Naive thymus-derived CD4-positive, alpha-beta T cell (primary cell): ENCODE measurements around the gene NUCB2. TPM values are rescaled to one million over a fixed set of nuclear protein-coding genes. Genes with fewer than 3 reads are reported as not detected.

ENCODE experiments used
- ATAC-seq: fragments of 150-1000 bp; cut with Tn5 transposase; 2 replicates; pipeline ENCODE4 v1.10.0; 2021; ENCODE audit warnings: mild to moderate bottlenecking, moderate library complexity
- CTCF ChIA-PET: fragments of 350-600 bp; sonication (Branson Sonifier 250); formaldehyde crosslinking; loops from one replicate; lab custom pipeline; 2021; ENCODE audit warnings: antibody characterized with exemption; lab: Charles Lee
- POLR2A ChIA-PET: fragments of 350-600 bp; sonication (Branson Sonifier 250); formaldehyde crosslinking; loops from one replicate; lab custom pipeline; 2021; ENCODE audit warnings: antibody characterized with exemption, inconsistent platforms; lab: Charles Lee
- DNase-seq, 9 donors: peaks; one replicate each; pipeline versions ENCODE4 v3.0.0 to v3.0.0-alpha.2; 2020 to 2022; ENCODE audit warnings: mixed read lengths in 1 of 9
- H3K27ac ChIP-seq: one replicate; pipeline ENCODE4 v1.7.0; 2013; ENCODE audit warnings: mild to moderate bottlenecking, low read depth, low read length, moderate library complexity
- H3K27me3 ChIP-seq, 2 donors: one replicate each; pipeline ENCODE4 v1.7.0; 2013; ENCODE audit warnings: low read length in 2 of 2, mild to moderate bottlenecking in 2 of 2, moderate library complexity in 2 of 2; ENCODE audit not compliant: control insufficient read depth in 2 of 2, insufficient read depth in 2 of 2
- H3K36me3 ChIP-seq, 3 experiments: 1 replicate in 2 of 3; 2 replicates in 1 of 3; pipeline ENCODE4 v1.7.0; 2013; ENCODE audit warnings: low read length in 3 of 3, mild to moderate bottlenecking in 3 of 3, moderate library complexity in 1 of 3; ENCODE audit not compliant: insufficient read depth in 3 of 3, control insufficient read depth in 2 of 3
- H3K4me1 ChIP-seq, 2 donors: one replicate each; pipeline ENCODE4 v1.7.0; 2013; ENCODE audit warnings: low read length in 2 of 2, mild to moderate bottlenecking in 2 of 2, moderate library complexity in 1 of 2; ENCODE audit not compliant: control insufficient read depth in 2 of 2, insufficient read depth in 2 of 2
- H3K4me3 ChIP-seq: 2 replicates; pipeline ENCODE4 v1.7.0; 2013; ENCODE audit warnings: mild to moderate bottlenecking, low read length
- H3K9me3 ChIP-seq, 3 experiments: 1 replicate in 2 of 3; 2 replicates in 1 of 3; pipeline ENCODE4 v1.7.0; 2013; ENCODE audit warnings: low read length in 3 of 3; ENCODE audit not compliant: control insufficient read depth in 2 of 3
- H3K27ac Mint-ChIP-seq, 9 donors: one replicate each; pipeline ENCODE4 v1.8.0; 2020 to 2022; ENCODE audit warnings: mixed read lengths in 9 of 9, mild to moderate bottlenecking in 8 of 9, moderate library complexity in 5 of 9, inconsistent platforms in 2 of 9
- H3K27me3 Mint-ChIP-seq, 5 donors: one replicate each; pipeline ENCODE4 v1.8.0; 2021 to 2022; ENCODE audit warnings: mixed read lengths in 5 of 5, mild to moderate bottlenecking in 1 of 5
- H3K36me3 Mint-ChIP-seq, 5 donors: one replicate each; pipeline ENCODE4 v1.8.0; 2020 to 2022; ENCODE audit warnings: mixed read lengths in 5 of 5, mild to moderate bottlenecking in 3 of 5, inconsistent platforms in 1 of 5
- H3K4me1 Mint-ChIP-seq, 7 donors: one replicate each; pipeline ENCODE4 v1.8.0; 2020 to 2022; ENCODE audit warnings: mixed read lengths in 7 of 7, mild to moderate bottlenecking in 3 of 7, inconsistent platforms in 1 of 7
- H3K4me3 Mint-ChIP-seq, 10 donors: one replicate each; pipeline ENCODE4 v1.8.0; 2020 to 2022; ENCODE audit warnings: mild to moderate bottlenecking in 10 of 10, mixed read lengths in 10 of 10, moderate library complexity in 6 of 10, inconsistent platforms in 2 of 10
- H3K9me3 Mint-ChIP-seq, 11 donors: one replicate each; pipeline ENCODE4 v1.8.0; 2020 to 2022; ENCODE audit warnings: mixed read lengths in 11 of 11, mild to moderate bottlenecking in 4 of 11, inconsistent platforms in 1 of 11, moderate library complexity in 1 of 11
- intact Hi-C, 2 donors: fragments of 100-400 bp; cut with micrococcal nuclease; formaldehyde crosslinking; loops; one replicate each; pipeline ENCODE4 v1.15.1; 2023
- polyA plus RNA-seq, 2 donors: library from polyadenylated mRNA; unstranded; fragments of 300-500 nt; fragmentation: Illumina TruSeq; gene quantifications; one replicate each; pipeline ENCODE4 v1.2.3, GENCODE V29; 2021
- total RNA-seq, 6 experiments: library from RNA in 5 of 6; stranded (reverse) in 5 of 6; gene quantifications; 1 replicate in 5 of 6; 2 replicates in 1 of 6; pipeline ENCODE4 v1.2.3 and lab custom pipeline; 2021 to 2026

Gene NUCB2
- total and polyA plus RNA-seq, 7 experiments from 2014 or later, result 72.0 to 359 (median 166) TPM

DNA sequence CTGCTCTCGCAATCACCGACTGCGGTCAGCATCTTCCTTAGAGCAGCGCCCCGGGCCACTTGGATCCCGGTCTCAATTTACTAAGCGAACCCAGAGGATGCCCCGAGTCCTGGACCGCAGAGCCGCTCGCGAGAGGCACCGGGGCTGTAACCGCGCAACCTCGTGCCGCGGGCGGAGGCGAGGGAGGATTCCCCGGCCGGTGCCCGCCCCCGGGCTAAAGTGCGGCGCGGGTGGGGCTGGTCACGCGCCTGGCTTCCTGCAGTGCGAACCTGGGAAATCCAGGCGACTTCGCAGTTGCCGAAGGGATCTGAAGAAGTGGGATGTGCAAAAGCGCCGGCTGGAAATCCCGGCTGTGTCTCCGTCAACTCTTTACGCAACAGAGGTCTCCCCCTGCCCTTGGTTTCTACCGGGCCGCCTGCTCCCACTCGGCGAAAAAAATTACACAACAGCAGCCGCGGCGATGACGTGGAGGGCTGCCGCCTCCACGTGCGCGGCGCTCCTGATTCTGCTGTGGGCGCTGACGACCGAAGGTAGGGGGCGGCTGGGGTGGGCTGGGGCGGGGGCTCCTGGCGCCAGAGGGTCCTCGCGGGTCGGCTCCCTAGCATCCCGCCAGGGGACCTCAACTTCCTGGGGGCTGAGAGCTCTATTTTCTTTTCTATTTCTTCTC, 75.1 kb downstream of the NUCB2 start, which contains the start of gene NCR3LG1:
Gene NCR3LG1, plus strand, starts transcription at position 291 of the 667 bp plus-strand sequence. Its CDS starts 170 bp downstream, at position 461.
- Mint-ChIP-seq H3K27me3 (peaks cover 0 to 43% (median 0%) of the 10 kb centered on the region in 5 donors), H3K27ac (peak within 1 kb of the TSS; percentile 67 to 92 (median 78)), H3K9me3 (peaks cover 0 to 5% (median 1%) of the 10 kb centered on the region in 11 donors), H3K4me1 (peaks cover 27 to 31% (median 29%) of the 10 kb centered on the region in 7 donors), H3K4me3 (peak within 1 kb of the TSS; percentile 88 to 95 (median 90)), H3K36me3 (peaks cover 0 to 17% (median 0%) of the 10 kb centered on the region in 5 donors)
- Histone ChIP-seq H3K27ac (peak within 1 kb of the TSS; percentile 50), H3K27me3 (no peaks in the 10 kb centered on the region), H3K36me3 (no peaks in the 10 kb centered on the region), H3K4me3 (peak within 1 kb of the TSS; percentile 77), H3K4me1 (peaks cover 10% of the 10 kb centered on the region in 2 donors), H3K9me3 (no peaks in the 10 kb centered on the region)
- DNase-seq (peak; percentile 46 to 77 (median 61)), ATAC-seq (peak; percentile 81)
- intact Hi-C loops, result loop anchor here (1.0 to 10.0 kb wide), 8 partner anchors 17 to 617 kb away; partner anchors contain the start of genes RPS13 (in 2 of the 2), C11orf58 (in 1 of the 2) and NUCB2 (in 1 of the 2)
- POLR2A ChIA-PET, result interaction anchor here (2.9 kb wide), 1 partner anchor 74 kb away, joined by 17 read pairs; the partner anchor contains the start of gene NUCB2
- CTCF ChIA-PET, result interaction anchor here (0.6 kb wide), 1 partner anchor 577 kb away, joined by 3 read pairs; no protein-coding TSS in a partner anchor

DNA sequence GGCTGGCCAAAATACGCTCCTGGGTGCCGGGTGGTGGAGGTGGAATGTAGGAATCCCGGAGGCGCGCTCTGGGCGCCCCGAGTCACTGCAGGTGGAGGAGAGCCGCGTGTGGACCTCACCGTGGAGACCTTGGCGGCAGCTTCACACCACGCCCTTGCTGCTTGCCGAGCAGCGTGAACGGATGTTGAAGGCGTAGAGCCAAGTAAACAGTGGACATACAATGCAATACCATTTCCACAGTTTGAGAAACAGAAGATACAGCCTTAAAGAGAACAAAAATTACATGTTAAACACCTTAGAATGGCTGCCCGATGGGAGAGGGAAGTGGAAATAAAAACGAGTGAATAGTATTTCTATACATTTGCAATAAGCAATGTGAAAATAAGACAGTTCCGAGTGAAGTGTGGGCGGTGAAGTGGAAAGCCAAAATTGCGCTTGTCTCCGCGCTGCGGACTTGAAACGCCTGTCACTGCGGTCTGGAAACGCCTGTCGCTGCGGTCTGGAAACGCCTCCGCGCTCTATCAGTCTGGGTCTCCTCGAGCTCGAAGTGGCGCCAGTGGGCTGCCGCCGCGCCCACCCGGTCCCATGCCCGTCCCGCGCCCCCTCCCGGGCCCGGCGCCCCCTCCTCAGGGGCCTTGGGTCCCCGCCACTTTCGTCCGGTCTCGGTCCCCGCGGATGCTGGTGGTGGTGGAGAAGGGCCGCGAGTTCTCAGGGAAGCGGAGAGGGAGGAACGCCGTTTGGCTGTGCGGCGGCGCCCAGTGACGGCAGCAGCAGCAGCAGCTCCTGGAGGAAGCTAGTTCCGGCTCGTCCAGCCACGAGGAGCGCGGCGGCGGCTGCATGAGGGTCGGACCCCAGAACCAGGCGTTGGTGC, 76.6 kb downstream of the NUCB2 start:
- CTCF ChIA-PET, result interaction anchor here (1.0 to 2.0 kb wide), 3 partner anchors 31 to 123 kb away, joined by 4 to 6 read pairs (median 5); partner anchors contain the start of gene NUCB2
- peak overlapping the region; percentile 77 for H3K4me3 ChIP-seq
- POLR2A ChIA-PET, result interaction anchor here (0.6 to 2.9 kb wide), 7 partner anchors 8 to 1174 kb away, joined by 3 to 17 read pairs (median 4); partner anchors contain the start of genes NUCB2 and TSG101

DNA sequence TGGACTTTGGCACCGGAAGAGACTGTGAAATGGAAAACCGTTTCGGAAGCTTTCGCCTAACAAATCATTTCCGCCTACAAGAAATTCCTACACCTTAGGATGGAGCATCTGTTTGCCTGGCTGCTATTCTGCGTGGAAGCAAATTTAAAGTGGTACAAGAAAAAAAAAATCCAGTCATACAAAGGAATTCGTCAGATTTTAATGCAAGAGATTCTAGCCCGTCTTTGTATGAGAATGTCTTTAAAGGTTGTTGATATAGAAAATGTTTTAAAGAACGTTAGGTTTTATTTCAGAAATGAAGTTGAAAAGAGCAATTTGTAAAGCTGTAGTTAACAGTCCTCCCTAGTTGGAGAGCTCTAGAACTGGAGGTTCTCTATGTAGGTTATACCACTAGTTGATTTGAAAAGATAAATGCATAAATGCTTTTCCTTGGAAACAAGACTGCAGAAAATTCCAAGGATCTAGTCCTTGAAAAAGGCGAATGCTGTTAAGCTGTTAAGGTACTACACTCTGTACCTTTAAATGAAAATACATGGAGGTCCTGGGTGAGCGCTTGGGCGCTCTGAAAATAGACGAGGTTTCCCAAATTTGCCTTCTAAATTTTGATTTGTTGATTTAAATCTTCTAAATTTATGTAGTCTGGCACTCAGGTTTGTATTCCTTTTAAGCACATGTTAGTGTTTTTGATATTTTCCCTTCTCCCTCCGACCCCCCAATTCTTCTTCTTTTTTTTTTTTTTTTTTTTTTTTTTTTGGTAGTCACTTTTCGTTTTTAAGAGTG, 77.5 kb downstream of the NUCB2 start:
- DNase-seq (peak in 3 of 9 donors; percentile 3 to 14 (median 5)), ATAC-seq (no peak)
- peaks cover 27 to 31% (median 29%) of the 10 kb centered on the region in 7 donors for H3K4me1 Mint-ChIP-seq
- ChIA-PET CTCF (interaction anchor here (0.7 to 2.0 kb wide), 7 partner anchors 24 to 423 kb away, joined by 3 to 6 read pairs (median 4); partner anchors contain the start of gene NUCB2), POLR2A (interaction anchor here (0.6 to 2.9 kb wide), 9 partner anchors 9 to 1173 kb away, joined by 3 to 17 read pairs (median 4); partner anchors contain the start of genes NUCB2 and TSG101)
- H3K36me3 Mint-ChIP-seq, result peaks cover 0 to 13% (median 1%) of the 10 kb centered on the region in 5 donors
- H3K9me3 Mint-ChIP-seq, result peaks cover 0 to 5% (median 3%) of the 10 kb centered on the region in 11 donors
- H3K4me3 Mint-ChIP-seq, result peak overlapping the region; percentile 88 to 95 (median 90)
- H3K9me3 ChIP-seq, result no peaks in the 10 kb centered on the region
- no peaks in the 10 kb centered on the region for H3K36me3 ChIP-seq
- H3K27ac ChIP-seq, result no peak overlapping the region
- peak overlapping the region; percentile 29 to 85 (median 54) for H3K27ac Mint-ChIP-seq
- peak overlapping the region; percentile 77 for H3K4me3 ChIP-seq
- H3K4me1 ChIP-seq, result peaks cover 10% of the 10 kb centered on the region in 2 donors
- H3K27me3 Mint-ChIP-seq, result peaks cover 0 to 50% (median 0%) of the 10 kb centered on the region in 5 donors
- intact Hi-C loops, result loop anchor here (1.0 to 10.0 kb wide), 10 partner anchors 31 to 619 kb away; partner anchors contain the start of genes C11orf58 (in 1 of the 2), NUCB2 (in 1 of the 2) and RPS13 (in 1 of the 2)
- H3K27me3 ChIP-seq, result no peaks in the 10 kb centered on the region

More for the DNA sequence above, 76.6 kb downstream of the NUCB2 start:
- intact Hi-C loops, result loop anchor here (1.0 to 10.0 kb wide), 8 partner anchors 32 to 618 kb away; partner anchors contain the start of genes RPS13 (in 2 of the 2), C11orf58 (in 1 of the 2) and NUCB2 (in 1 of the 2)
- Histone ChIP-seq H3K27me3 (no peaks in the 10 kb centered on the region), H3K9me3 (no peaks in the 10 kb centered on the region), H3K27ac (peak overlapping the region; percentile 50), H3K36me3 (no peaks in the 10 kb centered on the region), H3K4me1 (peaks cover 10% of the 10 kb centered on the region in 2 donors)
- DNase-seq (peak; percentile 10 to 73 (median 34)), ATAC-seq (peak; percentile 33)
- H3K36me3 Mint-ChIP-seq, result peaks cover 0 to 13% (median 0%) of the 10 kb centered on the region in 5 donors
- H3K4me3 Mint-ChIP-seq, result peak overlapping the region; percentile 88 to 95 (median 90)
- peaks cover 0 to 48% (median 0%) of the 10 kb centered on the region in 5 donors for H3K27me3 Mint-ChIP-seq
- peak overlapping the region; percentile 34 to 92 (median 77) for H3K27ac Mint-ChIP-seq
- H3K4me1 Mint-ChIP-seq, result peaks cover 27 to 31% (median 29%) of the 10 kb centered on the region in 7 donors
- peaks cover 0 to 5% (median 1%) of the 10 kb centered on the region in 11 donors for H3K9me3 Mint-ChIP-seq

DNA sequence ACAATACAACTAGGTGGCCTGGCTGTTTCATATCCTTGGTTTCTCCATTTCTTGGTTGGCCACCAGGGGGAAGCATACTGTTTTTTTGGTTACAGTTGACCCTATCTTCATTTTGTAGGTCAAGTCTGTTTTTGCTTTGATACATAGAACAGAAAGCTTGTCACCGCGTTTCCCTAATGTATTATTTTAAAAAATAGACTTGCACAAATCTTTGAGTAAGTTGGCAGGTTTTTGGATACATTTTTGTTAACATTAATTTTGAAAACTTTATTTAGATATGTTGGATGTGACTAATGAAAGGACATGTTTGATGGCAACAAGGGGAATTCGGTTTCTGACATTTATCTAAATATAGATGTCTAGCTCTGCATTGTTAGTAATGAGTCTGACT, 78.1 kb downstream of the NUCB2 start:
- H3K36me3 ChIP-seq, result no peaks in the 10 kb centered on the region
- intact Hi-C loops, result loop anchor here (1.0 to 10.0 kb wide), 6 partner anchors 35 to 620 kb away; partner anchors contain the start of genes C11orf58 (in 1 of the 2) and RPS13 (in 1 of the 2)
- ChIA-PET POLR2A (interaction anchor here (0.6 to 1.9 kb wide), 5 partner anchors 10 to 1172 kb away, joined by 3 to 7 read pairs (median 4); partner anchors contain the start of gene TSG101), CTCF (interaction anchor here (0.7 to 2.0 kb wide), 6 partner anchors 25 to 424 kb away, joined by 3 to 6 read pairs (median 4); no protein-coding TSS in a partner anchor)
- H3K27ac ChIP-seq, result no peak overlapping the region
- peak; percentile 43 for ATAC-seq
- peak overlapping the region in 9 of 10 donors; percentile 83 to 95 (median 90) for H3K4me3 Mint-ChIP-seq
- H3K4me1 Mint-ChIP-seq, result peaks cover 28 to 31% (median 29%) of the 10 kb centered on the region in 7 donors
- no peaks in the 10 kb centered on the region for H3K9me3 ChIP-seq
- peaks cover 0 to 9% (median 3%) of the 10 kb centered on the region in 5 donors for H3K36me3 Mint-ChIP-seq
- no peak overlapping the region for H3K4me3 ChIP-seq
- peak overlapping the region in 6 of 9 donors; percentile 29 to 84 (median 60) for H3K27ac Mint-ChIP-seq
- no peaks in the 10 kb centered on the region for H3K27me3 ChIP-seq
- H3K9me3 Mint-ChIP-seq, result peaks cover 0 to 8% (median 3%) of the 10 kb centered on the region in 11 donors
- peak in 8 of 9 donors; percentile 27 to 55 (median 50) for DNase-seq
- peaks cover 10% of the 10 kb centered on the region in 2 donors for H3K4me1 ChIP-seq
- peaks cover 0 to 49% (median 0%) of the 10 kb centered on the region in 5 donors for H3K27me3 Mint-ChIP-seq

DNA sequence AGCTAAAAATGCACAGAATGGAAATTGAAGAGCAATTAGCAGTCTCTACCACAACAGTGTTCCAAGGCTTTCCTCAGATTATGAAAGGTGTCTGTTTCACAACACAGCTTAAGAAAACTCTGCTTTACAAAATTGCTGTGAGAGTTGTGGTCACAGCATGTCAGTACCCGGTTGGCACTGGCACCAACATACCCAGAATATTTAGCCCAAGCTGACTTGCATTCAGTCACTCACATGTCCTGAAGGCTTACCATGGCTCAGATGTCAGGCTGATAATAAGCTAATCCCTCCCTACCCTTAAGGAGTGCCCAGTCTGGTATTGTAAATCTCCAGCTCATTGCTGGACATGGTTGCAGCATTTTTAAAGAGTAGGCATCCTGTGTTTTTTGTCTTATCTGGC, 90.0 kb downstream of the NUCB2 start:
- no peak overlapping the region for H3K4me3 ChIP-seq
- H3K27me3 Mint-ChIP-seq, result peaks cover 0 to 9% (median 0%) of the 10 kb centered on the region in 5 donors
- no peak overlapping the region for H3K27ac Mint-ChIP-seq
- H3K4me1 Mint-ChIP-seq, result peaks cover 0 to 10% (median 0%) of the 10 kb centered on the region in 7 donors
- no peak overlapping the region for H3K27ac ChIP-seq
- H3K4me3 Mint-ChIP-seq, result no peak overlapping the region
- H3K36me3 Mint-ChIP-seq, result peaks cover 28 to 43% (median 39%) of the 10 kb centered on the region in 5 donors
- peaks cover 0 to 21% (median 3%) of the 10 kb centered on the region in 3 experiments for H3K9me3 ChIP-seq
- no peaks in the 10 kb centered on the region for H3K4me1 ChIP-seq
- intact Hi-C loops, result no loop called here
- DNase-seq (no peak), ATAC-seq (no peak)
- no peaks in the 10 kb centered on the region for H3K27me3 ChIP-seq
- ChIA-PET POLR2A (no interaction called here), CTCF (interaction anchor here (1.2 kb wide), 1 partner anchor 11 kb away, joined by 4 read pairs; no protein-coding TSS in a partner anchor)
- H3K9me3 Mint-ChIP-seq, result peaks cover 3 to 35% (median 25%) of the 10 kb centered on the region in 11 donors
- H3K36me3 ChIP-seq, result peaks cover 0 to 6% (median 0%) of the 10 kb centered on the region in 3 experiments
